BJ (cell line): Measurements from ENCODE around the gene HEMK1. TPM values are rescaled to one million over a fixed set of nuclear protein-coding genes. Genes with fewer than 3 reads are reported as not detected.

Experiments
- CTCF ChIA-PET: fragments of 350-600 bp; formaldehyde crosslinking; extraction: SDS; loops from one replicate; lab custom pipeline; 2021; ENCODE audit warnings: antibody characterized with exemption, inconsistent platforms; lab: Yijun Ruan, JAX
- POLR2A ChIA-PET: fragments of 300-600 bp; sonication (Branson Sonifier 250); formaldehyde crosslinking; extraction: SDS; loops from one replicate; lab custom pipeline; 2021; ENCODE audit warnings: antibody characterized with exemption; lab: Charles Lee
- DNase-seq: peaks from one replicate; pipeline ENCODE4 v3.0.0-alpha.2; 2011; ENCODE audit warnings: low read depth
- H3K27me3 ChIP-seq: 2 replicates; pipeline ENCODE4 v1.6.0; 2011; ENCODE audit warnings: low read length; ENCODE audit not compliant: control insufficient read depth, insufficient read depth
- H3K36me3 ChIP-seq: 2 replicates; pipeline ENCODE4 v1.5.1; 2011; ENCODE audit warnings: low read length; ENCODE audit not compliant: control insufficient read depth, insufficient read depth
- H3K4me3 ChIP-seq: 2 replicates; pipeline ENCODE4 v1.5.1; 2011; ENCODE audit warnings: low read depth, mild to moderate bottlenecking, control low read depth, low read length
- CTCF ChIP-seq: IDR thresholded peaks from 2 replicates; pipeline ENCODE4 v1.5.1; 2011; ENCODE audit warnings: low read depth, mild to moderate bottlenecking, control low read depth, inconsistent platforms, low read length, moderate library complexity; ENCODE audit not compliant: insufficient read depth
- polyA plus RNA-seq: library from polyadenylated mRNA; depleted of rRNA; stranded (reverse); fragments of >200 nt; gene quantifications from 2 replicates; pipeline ENCODE4 v1.2.3, GENCODE V29; 2011

The HEMK1 gene
- polyA plus RNA-seq, 1 experiment = 21.3 TPM

GRCh38 chr3:50559702-50560101 lies 9.6 kb upstream of the HEMK1 start:
- CTCF ChIA-PET = interaction anchor here (3.1 kb wide), 1 partner anchor 11 kb away, joined by 11 read pairs; no protein-coding TSS in a partner anchor
- no peak for DNase-seq
- H3K36me3 ChIP-seq = peaks cover 2% of the 10 kb centered on the region; the same call in 1 of the 2 replicates

GRCh38 chr3:50562861-50563260 lies 6.5 kb upstream of the HEMK1 start:
- ChIA-PET POLR2A (no interaction called here), CTCF (interaction anchor here (0.6 to 2.1 kb wide), 9 partner anchors 8 to 1167 kb away, joined by 3 to 12 read pairs (median 4); no protein-coding TSS in a partner anchor)
- Histone ChIP-seq H3K4me3 (no peak overlapping the region), H3K27me3 (no peaks in the 10 kb centered on the region), H3K36me3 (peaks cover 4% of the 10 kb centered on the region; the same call in 1 of the 2 replicates)
- peak; percentile 58 for DNase-seq
- peak; percentile 28; the same call in 1 of the 2 replicates for TF ChIP-seq CTCF

More at GRCh38 chr3:50559702-50560101, 9.6 kb upstream of the HEMK1 start:
- no peaks in the 10 kb centered on the region; the same call in 1 of the 2 replicates for H3K27me3 ChIP-seq
- TF ChIP-seq CTCF = no peak
- POLR2A ChIA-PET = no interaction called here
- no peak overlapping the region for H3K4me3 ChIP-seq

- POLR2A ChIA-PET = no interaction called here
Observed at GRCh38 chr3:50563867-50564266, 5.5 kb upstream of the HEMK1 start.

GRCh38 chr3:50564321-50564720 lies 5.0 kb upstream of the HEMK1 start:
- H3K4me3 ChIP-seq = no peak overlapping the region
- CTCF ChIA-PET = no interaction called here

More at GRCh38 chr3:50563867-50564266, 5.5 kb upstream of the HEMK1 start:
- Histone ChIP-seq H3K36me3 (0 out of 2 replicates have a peak, but pooled peaks cover 4% of the 10 kb centered on the region), H3K27me3 (no peaks in the 10 kb centered on the region), H3K4me3 (no peak overlapping the region)
- DNase-seq = no peak
- no peak for TF ChIP-seq CTCF
- CTCF ChIA-PET = interaction anchor here (1.3 to 2.1 kb wide), 3 partner anchors 14 to 52 kb away, joined by 7 to 12 read pairs (median 7); no protein-coding TSS in a partner anchor

More at GRCh38 chr3:50564321-50564720, 5.0 kb upstream of the HEMK1 start:
- Histone ChIP-seq H3K36me3 (0 out of 2 replicates have a peak, but pooled peaks cover 4% of the 10 kb centered on the region), H3K27me3 (no peaks in the 10 kb centered on the region)
- TF ChIP-seq CTCF = no peak
- DNase-seq = no peak
- POLR2A ChIA-PET = no interaction called here
